ENCODE results near the gene TAP1.

DNA sequence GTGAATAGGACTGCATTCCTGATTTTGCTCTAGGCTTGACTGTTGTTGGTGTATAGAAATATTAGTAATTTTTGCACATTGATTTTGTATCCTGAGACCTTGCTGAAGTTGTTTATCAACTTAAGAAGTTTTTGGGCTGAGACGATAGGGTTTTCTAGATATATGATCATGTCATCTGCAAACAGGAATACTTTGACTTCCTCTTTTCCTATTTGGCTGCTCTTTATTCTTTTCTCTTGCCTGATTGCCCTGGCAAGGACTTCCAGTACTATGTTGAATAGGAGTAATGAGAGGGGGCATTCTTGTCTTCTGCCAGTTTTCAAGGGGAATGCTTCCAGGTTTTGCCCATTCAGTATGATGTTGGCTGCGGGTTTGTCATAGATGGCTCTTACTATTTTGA lies 50.1 kb downstream of the TAP1 start:
- TF ChIP-seq CTCF (IDR thresholded peaks at IDR 0.05) (no peak), POLR2AphosphoS5 (IDR thresholded peaks at IDR 0.05; ENCODE audit: insufficient read depth in 1 of 2, low read depth in 1 of 2) (no peak), POLR2A (IDR thresholded peaks at IDR 0.05) (no peak)

Measured in vagina (tissue), 2 donors.